Measurements from ENCODE around the gene LMAN2.
A peak's percentile ranks its signal among the peaks of the same experiment; 100 is the strongest.

The LMAN2 gene

GRCh38 chr5:177351392-177352329, at the start of gene LMAN2:
Gene LMAN2 (minus strand): TSS chr5:177351668. CDS start chr5:177351647, 21 bp downstream.
- Histone ChIP-seq H4K20me1 (ENCODE audit: control insufficient read depth, insufficient read depth, low read depth, low read length) (peaks cover 19% of the 10 kb centered on the region; the same call in 1 of the 2 replicates), H3K4me2 (ENCODE audit: low read length) (peak within 1 kb of the TSS; percentile 71), H3K4me1 (ENCODE audit: control insufficient read depth, low read length) (peaks cover 44% of the 10 kb centered on the region), H3K27me3 (ENCODE audit: control insufficient read depth, low read length) (no peaks in the 10 kb centered on the region), H3K9me2 (replicated peaks; ENCODE audit: control insufficient read depth, low read length) (no peaks in the 10 kb centered on the region), H3F3A (ENCODE audit: control insufficient read depth, insufficient read depth) (0 out of 2 replicates have a peak, but pooled peaks cover 4% of the 10 kb centered on the region), H3K36me3 (ENCODE audit: control insufficient read depth, low read length) (peaks cover 35% of the 10 kb centered on the region), H3K9me3 (ENCODE audit: control insufficient read depth, insufficient read depth, low read length) (peaks cover 4% of the 10 kb centered on the region; the same call in 1 of the 2 replicates), H3K27ac (ENCODE audit: low read depth, low read length) (peak within 1 kb of the TSS; percentile 90), H3K79me2 (ENCODE audit: control insufficient read depth, low read length) (peaks cover 48% of the 10 kb centered on the region), H3K4me3 (ENCODE audit: low read length) (peak within 1 kb of the TSS; percentile 89)
- TF ChIP-seq EZH2phosphoT487 (IDR thresholded peaks at IDR 0.05; ENCODE audit: borderline replicate concordance, low read length) (no peak), CTCF (IDR thresholded peaks at IDR 0.05; ENCODE audit: low read depth, low read length, poor library complexity, severe bottlenecking) (no peak)

- H3K27ac ChIP-seq (ENCODE audit: low read depth, low read length), result no peak within 1 kb of the TSS
- peaks cover 32% of the 10 kb centered on the region for H3K27me3 ChIP-seq (ENCODE audit: control insufficient read depth, low read length)
- H3K4me3 ChIP-seq (ENCODE audit: low read length), result no peak within 1 kb of the TSS
- peaks cover 3% of the 10 kb centered on the region for H3F3A ChIP-seq (ENCODE audit: control insufficient read depth, insufficient read depth)
- H3K4me2 ChIP-seq (ENCODE audit: low read length), result no peak within 1 kb of the TSS
- no peaks in the 10 kb centered on the region for H4K20me1 ChIP-seq (ENCODE audit: control insufficient read depth, insufficient read depth, low read depth, low read length)
- H3K4me1 ChIP-seq (ENCODE audit: control insufficient read depth, low read length), result peaks cover 26% of the 10 kb centered on the region
- H3K79me2 ChIP-seq (ENCODE audit: control insufficient read depth, low read length), result no peaks in the 10 kb centered on the region
- H3K9me2 ChIP-seq (replicated peaks; ENCODE audit: control insufficient read depth, low read length), result no peaks in the 10 kb centered on the region
- TF ChIP-seq EZH2phosphoT487 (IDR thresholded peaks at IDR 0.05; ENCODE audit: borderline replicate concordance, low read length), result no peak
- no peaks in the 10 kb centered on the region for H3K36me3 ChIP-seq (ENCODE audit: control insufficient read depth, low read length)
- no peaks in the 10 kb centered on the region for H3K9me3 ChIP-seq (ENCODE audit: control insufficient read depth, insufficient read depth, low read length)
These were observed 48.8 kb upstream of the LMAN2 start, which contains the start of gene PFN3 for GRCh38 chr5:177399997-177400868. Gene PFN3 (minus strand): TSS chr5:177400661. CDS start chr5:177400576, 85 bp downstream.

GRCh38 chr5:177397875-177398390, 46.5 kb upstream of the LMAN2 start:
- Histone ChIP-seq H3K9me2 (replicated peaks; ENCODE audit: control insufficient read depth, low read length) (no peaks in the 10 kb centered on the region), H3F3A (ENCODE audit: control insufficient read depth, insufficient read depth) (peaks cover 3% of the 10 kb centered on the region), H4K20me1 (ENCODE audit: control insufficient read depth, insufficient read depth, low read depth, low read length) (no peaks in the 10 kb centered on the region), H3K4me1 (ENCODE audit: control insufficient read depth, low read length) (peaks cover 17% of the 10 kb centered on the region), H3K36me3 (ENCODE audit: control insufficient read depth, low read length) (no peaks in the 10 kb centered on the region), H3K27me3 (ENCODE audit: control insufficient read depth, low read length) (peaks cover 20% of the 10 kb centered on the region), H3K4me2 (ENCODE audit: low read length) (no peak overlapping the region), H3K9me3 (ENCODE audit: control insufficient read depth, insufficient read depth, low read length) (no peaks in the 10 kb centered on the region), H3K79me2 (ENCODE audit: control insufficient read depth, low read length) (no peaks in the 10 kb centered on the region), H3K4me3 (ENCODE audit: low read length) (no peak overlapping the region), H3K27ac (ENCODE audit: low read depth, low read length) (no peak overlapping the region)
- TF ChIP-seq CTCF (IDR thresholded peaks at IDR 0.05; ENCODE audit: low read depth, low read length, poor library complexity, severe bottlenecking), result no peak
- no peak for TF ChIP-seq EZH2phosphoT487 (IDR thresholded peaks at IDR 0.05; ENCODE audit: borderline replicate concordance, low read length)
